ENCODE data around the gene NCS1.

Gene NCS1

DNA sequence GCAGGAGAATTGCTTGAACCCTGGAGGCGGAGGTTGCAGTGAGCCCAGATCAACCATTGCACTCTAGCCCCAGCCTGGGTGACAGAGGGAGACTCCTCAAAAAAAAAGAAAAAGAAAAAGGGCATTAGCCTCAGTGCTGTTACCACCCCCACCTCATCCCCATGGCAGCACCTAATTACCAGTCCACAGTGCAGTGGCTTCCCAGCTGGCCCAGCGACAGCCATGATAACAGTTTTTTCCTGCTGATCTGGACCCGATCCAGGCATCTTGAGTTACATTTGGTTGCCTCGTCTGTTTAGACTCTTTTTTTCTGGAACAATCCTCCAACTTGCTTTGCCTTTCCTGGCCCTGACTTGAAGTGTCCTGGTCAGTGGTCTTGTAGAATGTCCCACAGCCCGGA, 24.4 kb downstream of the NCS1 start:
- peak; percentile 78 for DNase-seq

DNA sequence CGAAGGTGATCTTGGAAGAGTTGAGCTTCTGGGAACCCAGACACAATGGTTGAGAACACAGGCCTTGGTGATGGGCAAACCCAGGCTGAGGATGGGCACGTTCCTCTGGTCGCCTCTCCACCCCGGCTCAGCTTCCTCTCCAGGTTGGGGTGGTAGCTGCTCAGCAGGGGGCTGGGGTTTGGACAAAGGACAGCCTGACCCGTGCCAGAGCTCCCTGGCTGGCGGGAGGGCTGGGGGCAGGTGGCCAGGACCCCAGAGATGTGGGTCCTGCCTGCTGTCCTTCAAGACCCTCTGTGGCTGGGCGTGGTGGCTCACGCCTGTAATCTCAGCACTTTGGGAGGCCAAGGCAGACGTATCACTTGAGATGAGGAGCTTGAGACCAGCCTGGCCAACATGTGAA, 25.2 kb downstream of the NCS1 start:
- no peak for DNase-seq

DNA sequence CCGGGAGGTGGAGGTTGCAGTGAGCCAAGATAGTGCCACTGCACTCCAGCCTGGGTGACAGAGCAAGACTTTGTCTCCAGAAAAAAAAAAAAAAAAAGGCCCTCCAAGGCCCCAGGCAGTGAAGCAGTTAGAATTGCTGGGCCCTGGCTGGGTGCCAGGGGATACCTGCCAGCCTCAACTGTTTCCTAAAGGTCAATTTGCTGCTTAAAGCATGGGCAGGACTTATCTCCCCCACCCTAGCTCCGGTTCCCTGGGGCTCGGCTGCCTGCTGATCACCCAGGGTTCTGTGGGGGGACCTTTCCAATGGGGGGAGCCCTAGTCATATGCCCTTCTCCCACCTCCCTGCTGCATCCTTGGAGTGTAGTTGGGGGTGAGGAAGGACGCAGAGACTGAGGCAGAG, 25.7 kb downstream of the NCS1 start:
- no peak for DNase-seq

DNA sequence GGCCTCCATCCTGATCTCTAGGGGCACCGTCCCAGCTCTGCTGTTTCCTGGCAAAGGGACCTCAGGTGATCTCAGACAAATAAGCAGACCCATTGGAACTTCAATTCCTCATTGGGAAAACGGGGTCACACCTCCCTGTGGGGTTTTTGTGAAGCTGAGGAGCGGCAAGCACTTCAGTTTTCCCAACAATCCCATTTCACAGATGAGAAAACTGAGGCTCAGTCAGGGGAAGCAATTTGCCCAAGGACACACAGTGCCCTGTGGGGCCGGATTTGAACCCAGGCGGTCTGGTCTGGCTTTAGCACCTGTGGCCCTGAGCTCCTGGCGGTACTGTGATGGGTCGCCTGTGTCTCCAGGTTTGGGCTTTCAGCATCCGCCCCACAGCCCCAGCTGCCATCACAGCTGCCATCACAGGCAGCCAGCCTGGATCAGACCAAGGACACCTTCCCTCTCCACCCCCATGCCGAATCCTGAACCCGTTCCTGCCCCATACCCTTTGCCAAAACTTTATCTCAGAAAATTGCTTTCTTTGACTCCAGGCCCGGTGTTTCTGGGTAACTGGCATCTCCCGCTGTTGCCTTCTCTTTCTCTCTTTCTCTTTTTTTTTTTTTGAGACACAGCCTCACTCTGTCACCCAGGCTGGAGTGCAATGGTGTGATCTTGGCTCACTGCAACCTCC, 26.4 kb downstream of the NCS1 start:
- no peak for DNase-seq

DNA sequence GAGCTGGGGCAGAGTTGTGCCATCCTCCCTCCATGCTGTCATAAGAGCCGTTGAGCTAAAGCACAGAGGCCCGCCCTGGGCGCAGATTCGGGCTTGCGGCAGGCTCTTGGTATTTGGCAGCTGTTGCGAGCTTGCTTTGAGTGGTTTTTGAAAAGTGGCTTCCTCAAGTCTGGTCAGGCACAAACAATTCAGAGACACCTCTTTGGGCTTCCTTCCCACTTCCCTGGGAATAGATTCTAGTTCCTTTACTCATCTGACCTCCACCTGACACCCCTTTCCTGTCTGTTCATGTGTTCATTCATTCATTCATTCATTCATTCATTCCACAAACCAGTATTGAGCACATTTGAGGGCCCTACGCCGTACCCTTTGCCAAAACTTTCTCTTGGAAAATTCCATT, 27.4 kb downstream of the NCS1 start:
- no peak for DNase-seq

DNA sequence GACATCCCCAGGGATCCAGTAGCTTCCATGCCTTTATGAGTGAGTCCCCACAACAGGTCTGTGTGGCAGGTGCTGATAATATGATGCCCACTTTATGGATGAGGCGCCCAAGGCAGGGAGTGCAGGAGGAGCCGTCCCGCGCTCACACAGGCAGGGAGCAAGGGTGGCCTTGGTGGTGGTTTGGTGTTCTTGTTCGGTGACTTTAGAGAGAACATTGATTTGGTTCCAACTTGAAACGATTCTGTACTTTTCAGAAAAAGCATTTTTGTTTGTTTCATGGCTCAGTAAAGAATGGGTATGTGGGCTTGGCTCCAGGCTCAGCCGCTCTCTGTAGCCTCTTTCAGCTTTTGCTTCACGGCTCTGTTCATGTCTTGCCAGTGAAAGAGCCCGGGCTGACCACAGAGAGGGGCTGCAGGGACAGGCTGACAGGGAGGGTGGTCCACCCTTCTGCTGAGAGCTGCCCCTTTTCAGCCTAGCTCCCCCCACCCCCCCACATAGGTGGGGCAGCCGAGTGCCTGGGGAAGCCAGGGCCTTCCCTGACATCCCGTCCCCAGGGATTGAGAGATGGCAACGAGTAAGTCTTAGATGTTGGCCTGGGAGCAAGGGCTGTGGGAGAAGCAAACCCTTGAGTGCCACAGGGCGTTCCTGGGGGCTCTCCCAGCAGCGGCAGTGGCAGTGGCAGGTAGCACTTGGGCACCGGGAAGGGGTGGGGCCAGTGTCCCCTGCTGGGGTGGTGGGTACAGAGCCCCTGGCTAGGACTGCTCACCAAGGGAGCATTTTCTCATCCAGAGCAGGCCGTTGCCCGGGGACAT, 28.0 kb downstream of the NCS1 start:
- no peak for DNase-seq

DNA sequence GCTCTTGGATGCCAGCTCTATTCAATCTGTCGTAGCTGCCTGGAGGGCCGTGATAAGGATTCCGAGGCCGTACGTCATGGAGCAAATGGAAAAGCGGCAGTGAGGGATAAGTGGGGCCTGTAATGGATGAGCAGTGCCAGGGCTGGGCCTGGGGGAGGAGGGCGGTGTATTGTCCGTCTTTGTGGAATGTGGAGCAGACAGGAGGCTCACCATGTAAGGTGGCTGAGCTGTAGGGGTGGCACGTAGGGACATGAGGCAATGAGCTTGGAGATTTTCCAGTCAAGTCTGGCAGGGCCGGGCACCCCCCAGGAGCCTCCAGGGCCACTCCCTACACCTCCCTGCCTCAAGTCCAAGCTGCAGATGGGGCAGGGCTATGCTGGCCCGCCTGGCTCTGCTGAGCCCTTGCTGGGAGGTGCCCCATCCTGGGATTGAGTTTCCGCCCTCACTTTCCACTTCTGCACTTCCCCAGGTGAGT, 29.2 kb downstream of the NCS1 start:
- DNase-seq, result no peak

DNA sequence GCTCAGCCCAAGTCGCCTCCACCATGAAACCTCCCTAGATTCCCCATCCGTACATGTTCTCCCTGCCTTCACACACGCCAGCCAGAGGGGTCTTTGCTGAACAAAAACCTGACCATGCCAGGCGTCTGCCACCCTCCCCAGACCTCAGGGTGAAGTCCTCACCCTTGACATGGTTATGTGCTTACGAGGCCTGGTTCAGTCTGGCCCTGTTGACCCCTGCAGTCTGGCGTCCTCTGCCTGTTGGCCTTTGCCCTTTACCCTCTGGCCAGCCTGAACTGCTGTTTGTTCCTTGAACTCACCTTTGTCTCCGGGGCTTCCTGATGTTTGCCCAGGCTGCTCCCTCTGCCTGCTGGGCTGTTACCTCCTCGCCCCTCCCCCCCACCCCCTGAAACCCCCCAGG, 29.8 kb downstream of the NCS1 start:
- no peak for DNase-seq

DNA sequence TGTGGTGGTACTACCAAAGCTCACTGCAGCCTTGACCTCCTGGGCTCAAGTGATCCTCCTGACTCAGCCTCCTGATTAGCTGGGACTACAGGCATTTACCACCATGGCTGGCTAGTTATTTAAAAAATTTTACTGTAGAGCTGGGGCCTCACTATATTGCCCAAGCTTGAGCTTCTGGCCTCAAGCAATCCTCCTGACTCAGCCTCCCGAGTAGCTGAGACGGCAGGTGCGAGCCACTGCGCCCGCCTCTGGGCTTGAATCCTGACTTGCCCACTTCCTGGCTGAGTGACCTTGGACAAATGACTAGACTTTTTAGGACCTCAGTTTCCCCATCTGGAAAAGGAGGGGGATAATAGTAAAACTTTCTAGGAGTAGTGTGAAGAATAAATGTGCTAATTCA, 32.1 kb downstream of the NCS1 start:
- no peak for DNase-seq

DNA sequence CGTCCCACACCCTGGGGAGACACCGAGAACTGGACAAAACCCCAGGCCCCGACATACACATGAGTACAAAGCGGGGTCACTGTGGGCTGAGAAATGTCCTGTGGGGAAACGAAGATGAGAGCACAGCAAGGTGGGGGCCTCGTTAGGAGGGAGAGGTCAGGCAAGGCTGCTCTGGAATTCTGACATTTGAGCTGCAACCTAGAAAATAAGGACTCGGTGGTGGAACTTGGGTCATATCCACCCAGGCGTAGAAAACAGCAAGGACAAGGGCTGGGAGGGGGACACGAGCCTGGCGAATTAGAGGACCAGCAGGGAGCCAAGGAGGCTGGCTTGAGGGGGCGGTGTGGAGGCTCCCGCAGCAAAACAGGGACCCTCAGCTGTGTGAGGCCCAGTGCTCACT, 32.8 kb downstream of the NCS1 start:
- DNase-seq, result no peak

DNA sequence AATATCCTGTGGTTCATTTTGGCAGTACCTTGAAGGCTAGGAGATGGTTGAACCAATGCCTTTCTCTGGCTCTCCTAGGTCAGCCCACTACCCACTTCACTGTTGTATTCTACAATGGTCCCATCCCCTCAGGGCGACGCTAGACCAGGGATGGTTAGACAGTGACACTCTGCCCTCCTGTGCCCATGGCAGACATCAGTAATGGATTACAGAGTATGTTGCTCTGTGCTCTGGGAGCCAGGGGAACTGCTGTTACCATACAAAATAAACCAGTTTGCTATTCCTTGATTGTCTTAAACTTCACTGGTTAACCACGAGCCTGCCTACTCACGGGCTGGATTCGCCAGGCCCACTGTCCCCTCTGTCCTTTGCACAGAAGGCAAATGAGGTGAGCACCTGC, 33.7 kb downstream of the NCS1 start:
- DNase-seq, result no peak

DNA sequence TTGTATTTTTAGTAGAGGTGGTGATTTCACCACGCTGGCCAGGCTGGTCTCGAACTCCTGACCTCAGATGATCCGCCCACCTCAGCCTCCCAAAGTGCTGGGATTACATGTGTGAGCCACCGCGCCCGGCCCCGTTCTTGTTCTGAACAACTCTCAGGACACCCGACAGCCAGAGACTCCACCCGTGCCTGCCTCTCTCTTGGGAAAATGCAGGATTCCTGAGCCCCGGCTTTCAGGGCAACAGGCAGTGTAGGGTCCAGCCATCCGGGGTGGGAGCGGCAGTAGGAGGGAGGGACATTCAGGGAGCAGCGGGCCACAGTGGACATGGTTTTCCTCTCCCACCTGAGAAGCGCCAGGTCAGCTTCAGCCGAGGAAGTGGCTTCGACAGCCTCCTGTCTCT, 34.4 kb downstream of the NCS1 start:
- DNase-seq, result no peak

DNA sequence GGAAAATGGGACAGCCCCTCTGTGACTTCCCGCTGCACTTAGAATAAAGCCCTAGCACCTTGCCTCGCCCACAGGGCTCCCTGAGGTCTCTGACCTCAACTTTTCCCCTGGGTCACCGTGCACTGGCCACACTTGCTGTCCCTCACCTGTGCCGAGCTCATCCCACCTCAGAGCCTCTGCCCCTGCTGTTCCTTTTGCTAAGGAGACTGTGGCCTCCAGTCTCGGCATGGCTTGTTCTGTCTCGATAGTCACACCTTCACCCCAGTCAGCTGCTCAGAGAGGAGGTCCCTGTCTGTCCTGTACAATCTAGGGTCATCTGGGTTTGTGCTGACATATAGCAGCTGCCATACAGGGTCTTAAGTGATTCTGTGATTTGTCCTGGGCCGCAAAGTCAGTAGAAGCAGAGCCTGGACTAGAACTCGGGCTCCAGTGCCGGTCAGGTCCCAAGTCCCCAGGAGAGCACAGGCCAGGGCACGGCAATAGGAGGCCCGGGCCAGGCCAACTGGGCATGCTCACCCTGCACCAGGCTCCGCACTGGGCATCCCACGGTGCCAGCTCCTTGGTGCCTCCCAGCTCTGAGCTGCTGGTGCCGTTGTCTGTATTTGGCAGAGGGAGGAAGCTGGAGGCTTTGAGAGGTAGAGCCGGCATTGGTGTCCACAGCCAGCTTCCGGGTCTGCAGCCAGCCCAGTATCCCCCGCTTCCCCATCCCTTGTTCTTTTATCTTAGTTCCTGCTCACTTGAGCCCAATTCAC, 35.2 kb downstream of the NCS1 start:
- DNase-seq, result no peak

DNA sequence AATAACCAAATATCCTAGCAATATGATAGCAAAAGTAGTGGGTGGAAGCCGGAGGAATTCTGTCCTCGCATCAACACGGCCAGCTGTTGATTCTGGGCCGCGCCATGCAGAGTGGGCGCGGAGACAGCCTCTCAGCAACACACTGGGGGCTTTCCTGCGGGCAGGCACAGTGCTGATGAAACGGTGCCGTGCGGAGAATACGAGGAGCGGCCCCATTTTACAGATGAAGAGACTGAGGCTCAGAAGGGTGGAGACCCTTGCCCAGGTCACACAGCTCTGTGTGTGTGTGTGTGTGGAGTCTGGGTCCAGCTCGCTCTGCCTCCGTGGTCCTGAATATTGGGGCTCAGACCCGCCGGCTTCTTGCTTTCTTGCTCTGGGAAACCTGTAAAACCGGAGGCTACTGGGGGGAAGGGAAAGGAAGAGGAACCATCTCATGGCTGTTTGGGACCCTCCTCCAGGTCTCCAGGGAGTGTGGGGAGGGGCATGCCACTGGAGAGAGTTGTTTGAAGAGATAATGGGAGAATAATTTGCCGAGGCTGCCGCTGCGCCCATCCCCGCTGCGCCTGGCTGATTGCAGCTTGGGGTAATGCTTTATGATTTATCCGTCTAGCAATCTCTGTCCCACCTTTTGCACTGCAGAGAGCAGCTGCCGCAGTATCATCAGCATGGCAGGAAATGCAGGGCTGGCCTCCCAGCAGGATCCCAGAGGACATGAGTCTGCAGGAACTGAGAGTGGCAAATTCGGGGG, 36.6 kb downstream of the NCS1 start:
- DNase-seq, result no peak

DNA sequence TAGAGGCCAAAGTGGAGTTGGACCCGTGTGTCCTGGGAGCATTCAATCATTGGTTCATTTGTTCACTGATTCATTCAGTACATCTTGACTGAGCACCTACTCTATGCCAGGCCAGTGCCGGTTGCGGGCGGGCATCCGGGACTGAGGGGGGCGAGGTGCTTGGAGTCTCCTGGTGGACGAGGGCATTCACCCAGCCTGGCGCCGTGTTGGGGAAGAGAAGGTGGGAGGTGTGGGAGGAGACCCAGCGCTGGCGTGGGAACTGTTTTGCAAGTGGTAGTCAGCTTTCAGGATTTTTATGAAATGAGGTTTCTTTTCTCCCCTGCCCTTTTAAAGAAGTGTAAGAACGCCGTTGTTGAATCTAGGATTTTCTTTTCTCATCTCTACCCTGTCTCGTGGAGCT, 37.2 kb downstream of the NCS1 start:
- no peak for DNase-seq

DNA sequence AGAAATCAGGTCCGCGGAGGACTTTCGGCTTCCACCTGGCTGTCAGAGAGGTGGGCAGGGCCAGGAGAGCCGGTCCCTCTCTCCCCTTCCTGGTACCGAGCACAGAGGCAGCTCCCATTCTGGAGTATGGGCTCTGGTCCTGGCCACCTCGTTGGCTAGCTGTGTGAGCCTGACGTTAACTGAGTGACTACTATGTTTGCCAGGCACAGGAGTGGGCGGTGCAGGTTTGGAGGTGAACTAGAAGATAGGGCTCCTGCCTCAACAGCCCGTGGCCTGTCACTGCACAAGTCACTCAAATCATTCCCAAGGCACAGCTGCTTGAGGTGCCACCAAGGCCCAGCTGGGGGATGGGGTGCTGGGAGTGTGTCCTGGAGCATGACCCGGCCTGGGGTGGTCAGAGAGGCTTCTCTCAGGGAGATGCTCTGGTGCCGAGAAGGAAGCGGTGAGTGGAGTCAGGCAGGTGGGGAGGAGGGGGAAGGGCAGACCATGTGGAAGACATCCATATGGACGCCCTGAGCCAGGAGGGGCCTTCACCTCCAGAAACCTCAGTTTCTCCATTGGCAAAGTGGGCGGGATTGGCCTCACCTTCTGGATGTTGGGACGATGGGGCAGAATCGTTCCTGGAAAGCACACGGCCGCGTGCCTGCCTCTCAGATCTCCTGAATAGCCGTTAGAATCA, 39.5 kb downstream of the NCS1 start:
- no peak for DNase-seq

DNA sequence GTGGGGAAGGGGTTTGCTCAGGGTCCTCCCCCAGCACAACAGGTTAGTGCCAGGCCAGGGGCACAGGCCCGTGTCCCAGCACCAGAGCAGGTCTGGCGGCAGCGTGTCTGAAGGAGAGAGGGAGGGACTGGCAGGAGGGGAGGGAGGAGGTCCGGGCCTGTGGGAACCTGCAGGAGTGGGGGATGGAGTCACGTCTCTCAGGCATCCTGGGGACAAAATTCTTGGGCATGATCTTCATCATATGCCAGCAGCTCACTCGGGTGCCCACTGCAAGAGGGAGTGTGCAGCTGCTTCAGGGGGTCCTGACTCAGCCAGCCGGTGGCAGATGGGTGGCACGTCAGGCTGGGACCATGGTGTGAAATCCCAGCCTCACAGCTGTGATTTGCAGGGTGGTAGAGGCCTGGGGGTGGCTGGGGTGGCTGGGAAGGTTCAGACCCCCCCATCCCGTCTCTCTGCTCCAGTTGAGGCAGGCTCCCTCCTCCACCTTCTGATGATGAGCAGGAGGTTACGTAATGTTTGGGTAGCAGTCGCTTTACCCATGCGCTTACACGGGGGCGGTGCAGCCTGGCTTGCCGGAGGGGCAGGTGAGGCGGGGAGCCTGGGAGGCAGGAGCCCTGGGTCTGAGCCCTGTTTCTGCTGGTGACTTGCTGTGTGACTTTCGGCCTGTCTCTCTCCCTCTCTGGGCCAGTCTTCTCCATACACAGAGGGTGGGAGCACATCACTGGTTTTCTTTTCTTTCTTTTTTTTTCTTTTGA, 40.5 kb downstream of the NCS1 start:
- DNase-seq, result no peak

DNA sequence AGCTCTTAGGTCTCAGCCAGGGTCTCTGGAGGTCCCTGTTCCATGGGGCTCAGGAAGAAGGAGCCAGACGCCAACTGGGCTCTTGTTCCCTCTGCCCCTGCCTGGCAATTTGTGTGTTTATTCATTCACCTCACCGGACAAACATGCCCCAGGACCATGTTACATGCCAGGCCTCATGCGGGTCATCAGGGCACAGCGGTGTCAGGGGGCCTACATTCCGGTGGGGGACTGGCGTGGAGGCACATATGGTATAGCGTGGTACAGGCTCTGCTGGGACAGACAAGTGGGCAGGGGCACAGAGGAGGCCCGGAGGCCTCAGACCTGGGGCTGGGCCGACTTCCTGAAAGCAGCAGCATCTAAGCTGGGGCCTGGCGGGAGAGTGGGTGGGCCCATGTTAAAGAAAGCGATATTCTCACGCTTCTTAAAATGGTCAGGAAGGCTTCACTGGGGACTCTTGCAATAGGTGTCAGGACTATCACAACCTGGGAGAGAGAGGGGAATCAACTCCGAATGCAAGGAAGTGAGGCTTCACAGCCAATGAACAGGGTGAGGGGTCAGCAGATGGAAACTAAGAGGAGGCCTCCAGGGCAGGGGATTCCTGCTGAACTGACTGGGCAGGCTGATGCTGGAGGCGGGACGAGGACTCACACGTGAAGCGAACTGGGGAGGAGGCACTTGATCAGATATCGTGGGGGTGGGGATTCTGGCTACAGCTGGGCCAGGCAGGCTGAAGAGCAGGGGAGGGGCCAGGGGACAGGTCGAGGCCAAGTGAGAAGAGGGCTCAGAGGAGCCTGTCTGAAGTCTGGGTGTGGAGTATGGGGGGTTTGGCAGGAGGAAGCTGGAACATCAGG, 41.9 kb downstream of the NCS1 start:
- DNase-seq, result no peak

DNA sequence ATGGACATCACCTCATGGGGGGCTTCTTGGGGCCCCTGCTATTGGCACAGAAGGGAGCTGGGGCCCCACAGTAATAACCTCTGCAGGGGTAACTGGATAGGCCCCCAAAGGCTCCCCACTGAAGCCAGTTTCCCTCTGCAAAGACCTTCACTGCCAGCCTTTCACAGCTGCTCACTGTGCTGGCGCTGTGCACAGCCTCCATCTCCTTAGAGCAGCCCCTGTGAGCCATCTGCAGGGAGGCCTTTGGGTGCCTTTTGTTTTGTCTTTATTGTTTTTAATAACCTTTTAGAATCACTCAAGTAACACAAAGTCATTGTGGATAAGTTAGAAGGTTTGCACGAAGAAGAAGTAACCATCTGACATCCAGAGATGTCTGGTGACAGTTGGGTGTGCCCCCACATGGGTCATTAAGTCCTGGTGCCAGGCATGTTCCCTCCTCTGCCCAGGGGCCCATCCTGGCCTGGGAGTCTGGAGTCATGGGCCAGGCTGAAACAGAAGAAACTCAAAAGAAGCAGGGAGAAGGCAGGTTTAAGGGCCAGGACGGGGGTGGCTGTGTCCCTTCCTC, 42.7 kb downstream of the NCS1 start:
- no peak for DNase-seq

DNA sequence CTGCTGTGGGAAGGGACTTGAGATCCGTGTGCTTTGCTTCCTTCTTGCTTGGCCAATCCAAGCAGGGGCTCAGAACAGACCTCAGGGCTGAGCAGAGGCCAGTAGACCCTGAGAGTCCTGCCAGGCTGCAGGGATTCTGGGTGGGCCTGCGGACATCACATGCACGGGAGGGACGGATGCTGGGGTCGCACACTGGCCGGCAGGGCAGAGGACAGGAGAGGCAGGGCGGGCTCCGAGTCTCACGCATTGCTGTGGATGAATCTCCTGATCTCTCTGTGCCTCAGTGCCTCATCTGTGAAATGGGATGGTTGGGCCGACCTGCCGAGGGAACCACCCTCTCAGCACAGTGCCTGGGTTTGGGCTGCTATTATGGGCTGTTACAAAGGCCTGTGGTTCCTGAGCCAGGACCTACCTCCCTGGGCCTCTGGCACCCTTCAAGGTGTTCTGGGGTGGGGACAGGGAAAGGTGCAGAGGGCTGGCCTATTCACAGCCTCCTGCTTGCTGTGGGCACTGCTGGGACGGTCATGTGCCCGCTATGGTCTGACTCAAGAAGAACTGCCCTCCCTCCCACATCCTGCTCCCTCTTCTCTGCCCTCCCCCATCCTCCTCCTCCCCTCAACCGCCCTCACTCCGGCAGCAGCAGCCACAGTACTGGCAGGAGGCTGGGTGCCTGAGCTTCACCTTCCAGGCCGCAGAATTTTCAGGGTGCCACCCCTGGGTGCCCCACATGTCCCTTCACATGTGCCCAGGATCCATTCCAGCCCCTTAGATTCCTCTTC, 43.3 kb downstream of the NCS1 start:
- no peak for DNase-seq
